GM19463 (cell line): ENCODE results near the gene TCEA2.

Source experiments
- ATAC-seq: cut with Tn5 transposase; IDR thresholded peaks from one replicate; pipeline ENCODE4 v1.9.1; 2021; ENCODE audit warnings: mild to moderate bottlenecking, moderate library complexity; ENCODE audit not compliant: unreplicated experiment

Gene TCEA2

GRCh38 chr20:64062596-64063388, at the start of gene TCEA2:
TSS of gene TCEA2 (plus strand) at chr20:64063198. CDS start at chr20:64063313, 115 bp downstream.
- ATAC-seq = peak; percentile 76

DNA sequence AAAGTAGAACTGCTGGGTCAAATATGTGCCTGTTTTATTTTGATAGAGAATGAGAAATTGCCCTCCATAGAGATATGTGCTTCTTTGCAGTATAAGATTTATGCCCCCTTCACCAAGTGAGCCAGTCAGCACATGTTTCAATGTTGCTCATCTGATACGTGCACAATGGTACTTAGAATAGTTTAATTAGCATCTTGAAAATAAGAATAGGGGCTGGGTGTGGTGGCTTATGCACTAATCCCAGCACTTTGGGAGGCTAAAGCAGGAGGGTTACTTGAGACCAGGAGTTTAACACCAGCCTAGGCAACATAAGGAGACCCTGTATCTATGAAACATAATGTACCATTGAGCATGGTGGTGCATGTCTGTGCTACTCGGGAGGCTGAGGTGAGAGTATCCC, 47.4 kb upstream of the TCEA2 start:
- no peak for ATAC-seq

DNA sequence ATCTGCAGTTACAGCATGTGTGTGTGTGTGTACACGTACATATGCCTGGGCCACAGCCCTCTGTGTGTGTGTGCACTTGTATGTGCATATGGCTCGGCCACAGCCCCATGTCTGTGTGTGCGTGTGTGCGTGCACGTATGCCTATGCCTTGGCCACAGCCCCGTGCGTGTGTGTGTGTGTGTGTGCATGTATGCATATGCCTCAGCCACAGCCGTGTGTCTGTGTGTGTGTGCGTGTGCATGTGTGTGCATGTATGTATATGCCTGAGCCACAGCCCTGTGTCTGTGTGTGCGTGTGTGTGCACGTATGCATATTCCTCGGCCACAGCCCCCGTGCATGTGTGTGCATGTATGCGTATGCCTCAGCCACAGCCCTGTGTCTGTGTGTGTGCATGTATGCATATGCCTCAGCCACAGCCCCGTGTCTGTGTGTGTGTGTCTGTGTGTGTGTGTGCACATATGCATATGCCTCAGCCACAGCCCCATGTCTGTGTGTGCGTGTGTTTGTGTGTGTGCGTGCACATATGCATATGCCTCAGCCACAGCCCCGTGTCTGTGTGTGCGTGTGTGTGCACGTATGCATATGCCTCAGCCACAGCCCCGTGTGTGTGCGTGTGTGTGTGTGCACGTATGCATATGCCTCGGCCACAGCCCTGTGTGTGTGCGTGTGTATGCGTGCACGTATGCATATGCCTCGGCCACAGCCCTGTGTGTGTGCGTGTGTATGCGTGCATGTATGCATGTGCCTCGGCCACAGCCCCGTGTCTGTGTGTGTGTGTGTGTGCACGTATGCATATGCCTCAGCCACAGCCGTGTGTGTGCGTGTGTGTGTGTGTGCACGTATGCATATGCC, 41.6 kb upstream of the TCEA2 start:
- no peak for ATAC-seq

DNA sequence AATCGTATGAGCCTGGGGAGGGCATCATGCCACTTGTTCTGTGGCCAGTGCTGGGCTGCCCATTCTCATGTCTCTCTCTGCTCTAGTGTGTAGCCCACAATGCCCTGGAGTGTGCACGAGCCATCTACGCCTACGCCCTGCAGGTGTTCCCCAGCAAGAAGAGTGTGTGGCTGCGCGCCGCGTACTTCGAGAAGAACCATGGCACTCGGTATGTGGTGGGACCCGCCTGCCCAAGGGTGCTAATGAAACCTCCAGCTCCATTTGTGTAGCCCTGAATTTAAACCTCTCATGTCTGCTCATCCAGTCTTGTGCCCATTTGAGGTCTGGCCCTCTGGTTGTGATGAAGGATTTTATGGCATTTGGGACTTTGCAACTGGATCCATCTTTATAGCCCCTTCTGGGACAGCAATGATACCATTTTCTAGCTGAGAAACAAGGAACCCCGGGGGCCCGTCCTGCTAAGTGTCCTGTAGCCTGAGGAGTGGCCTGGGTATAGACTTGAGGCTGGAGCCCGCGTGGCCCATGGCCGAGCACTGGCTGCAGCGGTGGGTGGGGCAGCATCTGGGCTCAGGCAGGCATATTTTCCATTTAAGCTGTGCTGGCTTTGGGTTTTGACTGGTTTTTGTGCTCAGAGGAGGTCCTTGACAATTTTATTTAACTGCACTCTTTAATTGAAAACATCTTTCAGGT, 40.2 kb upstream of the TCEA2 start:
- ATAC-seq = no peak

DNA sequence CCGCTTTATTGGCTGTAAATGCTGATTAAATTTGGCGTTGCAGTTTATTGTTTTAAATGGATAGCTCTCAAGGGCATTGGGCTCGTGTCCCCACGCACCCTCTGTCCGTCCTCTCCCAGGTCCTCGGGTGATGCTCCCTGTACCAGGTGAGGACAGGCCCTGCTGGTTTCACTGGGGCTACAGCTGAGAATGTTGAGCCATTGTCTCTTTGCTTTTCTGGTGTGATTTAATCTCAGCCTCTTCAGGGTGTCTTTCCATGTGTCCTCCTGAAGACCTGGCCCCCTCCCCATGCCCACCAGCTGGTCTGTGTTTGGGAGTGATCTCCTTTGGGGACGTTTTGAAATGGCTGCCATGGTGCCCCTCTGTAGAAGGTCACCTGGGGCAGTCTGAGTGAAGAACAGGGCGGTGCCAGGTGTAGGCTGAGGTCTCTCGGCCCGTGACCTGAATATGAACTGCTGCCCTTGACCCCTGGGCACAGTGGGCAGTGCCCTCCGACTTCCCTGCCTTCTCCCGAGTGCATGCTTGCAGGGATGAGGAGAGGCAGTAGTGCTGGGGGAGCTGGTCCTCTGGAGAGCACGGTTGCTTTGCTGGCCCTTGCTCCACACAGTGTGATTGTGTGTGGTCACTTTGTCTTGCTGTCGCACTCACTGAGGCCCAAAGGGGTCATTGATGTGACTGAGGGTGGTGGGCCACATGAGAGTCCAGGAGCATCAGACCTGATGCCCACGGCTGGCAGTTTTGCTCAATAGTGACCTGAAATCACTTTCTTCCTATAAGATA, 39.4 kb upstream of the TCEA2 start:
- no peak for ATAC-seq

GRCh38 chr20:64024141-64024990, 38.6 kb upstream of the TCEA2 start:
- ATAC-seq = no peak

DNA sequence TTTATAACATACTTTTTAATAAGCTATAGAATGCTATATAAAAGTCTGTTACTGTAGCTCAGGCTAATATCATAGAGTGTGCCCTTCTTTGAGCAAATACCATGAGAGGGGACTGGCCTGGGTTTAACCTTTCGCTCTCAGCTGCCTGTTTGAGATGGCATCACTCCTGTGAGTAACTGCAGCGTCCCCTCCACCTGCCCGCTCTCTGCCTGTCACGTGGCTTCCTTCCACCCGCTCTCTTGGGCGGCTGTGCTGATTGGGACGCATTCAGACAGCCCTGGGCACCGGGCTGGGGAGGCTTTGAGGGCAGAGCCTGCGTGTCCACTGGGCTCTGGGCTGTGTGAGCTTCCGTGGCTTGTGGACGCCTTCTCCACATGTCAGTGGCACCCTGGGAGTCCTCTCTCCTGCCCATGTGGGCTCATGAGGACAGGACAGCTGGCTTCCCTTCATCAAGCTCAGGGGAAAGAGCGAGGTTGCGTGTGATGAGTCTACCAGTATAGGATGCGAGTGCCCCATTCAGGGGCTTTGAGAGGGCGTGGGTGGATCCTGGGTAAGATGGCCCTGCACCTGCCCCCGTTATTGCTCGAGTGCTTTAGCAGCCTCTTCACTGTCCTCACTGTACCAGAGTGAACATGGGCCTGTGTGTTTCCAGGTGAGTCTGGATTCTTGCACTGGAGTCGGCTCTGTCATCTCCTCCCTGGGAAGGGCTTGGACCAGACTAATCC, 37.7 kb upstream of the TCEA2 start:
- no peak for ATAC-seq

DNA sequence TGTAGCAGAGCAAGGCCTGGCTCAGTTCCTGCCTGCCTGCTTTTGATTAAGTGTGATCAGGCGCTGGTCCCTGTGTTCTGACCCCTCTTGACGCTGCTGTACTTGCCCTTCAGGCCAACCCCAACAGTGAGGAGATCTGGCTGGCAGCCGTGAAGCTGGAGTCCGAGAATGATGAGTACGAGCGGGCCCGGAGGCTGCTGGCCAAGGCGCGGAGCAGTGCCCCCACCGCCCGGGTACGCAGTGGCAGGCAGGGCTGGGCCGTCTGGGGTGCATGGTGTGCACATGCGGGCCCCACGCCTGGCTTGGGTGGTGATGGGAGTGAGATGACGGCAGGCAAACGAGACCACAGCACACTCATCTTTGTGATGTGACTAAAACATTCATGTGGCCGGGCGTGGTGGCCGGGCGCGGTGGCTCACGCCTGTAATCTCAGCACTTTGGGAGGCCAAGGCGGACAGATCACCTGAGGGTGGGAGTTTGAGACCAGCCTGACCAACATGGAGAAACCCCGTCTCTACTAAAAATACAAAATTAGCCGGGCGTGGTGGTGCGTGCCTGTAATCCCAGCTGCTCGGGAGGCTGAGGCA, 37.1 kb upstream of the TCEA2 start:
- no peak for ATAC-seq

GRCh38 chr20:64027981-64028685, 34.9 kb upstream of the TCEA2 start:
- ATAC-seq = no peak

GRCh38 chr20:64029293-64030117, 33.5 kb upstream of the TCEA2 start:
- no peak for ATAC-seq

DNA sequence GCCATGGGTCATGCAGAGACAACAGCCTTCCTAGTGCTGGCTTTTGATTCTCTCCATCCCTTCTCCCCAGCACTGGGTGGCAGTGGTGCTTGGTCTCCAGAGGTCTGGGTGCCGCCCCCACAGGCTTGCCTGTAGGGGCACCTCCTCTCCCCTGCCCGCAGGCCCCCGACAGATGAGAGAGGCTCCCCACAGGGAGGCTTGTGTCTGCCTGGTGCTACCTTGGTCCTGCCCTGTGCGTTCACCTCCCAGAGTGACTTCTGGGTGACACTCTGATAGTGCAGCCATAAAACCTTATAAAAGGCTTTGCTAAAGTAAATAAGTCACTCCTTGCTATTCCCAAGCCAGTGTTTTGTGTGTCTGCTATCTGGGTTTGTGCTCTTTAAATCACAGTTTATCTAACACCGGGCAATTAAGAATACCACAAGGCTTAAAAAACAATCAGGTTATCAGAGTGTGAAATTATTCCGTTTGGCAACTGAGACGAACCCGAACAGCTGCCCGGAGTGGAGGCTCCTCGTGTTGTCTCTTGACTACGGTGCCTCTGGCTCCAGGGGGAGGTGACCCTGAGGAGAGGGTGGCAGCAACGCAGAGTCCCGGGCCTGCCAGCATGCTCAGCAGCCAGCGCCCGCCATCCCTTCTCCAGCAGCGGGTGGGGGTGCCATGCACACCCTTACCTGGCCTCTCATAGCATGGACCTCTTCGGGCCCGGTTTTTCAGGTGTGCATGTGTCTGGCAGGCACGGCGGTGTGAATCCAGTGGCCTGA, 32.4 kb upstream of the TCEA2 start:
- no peak for ATAC-seq

- ATAC-seq = no peak
Observed at GRCh38 chr20:64031822-64032314, 31.1 kb upstream of the TCEA2 start.

GRCh38 chr20:64032706-64033624, 30.0 kb upstream of the TCEA2 start:
- no peak for ATAC-seq

- no peak for ATAC-seq
Observed at GRCh38 chr20:64033981-64034493, 29.0 kb upstream of the TCEA2 start.
